GM23338 (cell line): ENCODE measurements around the gene PYY. TPM values are rescaled to one million over a fixed set of nuclear protein-coding genes. Genes with fewer than 3 reads are reported as not detected.

ENCODE experiments used
- ATAC-seq: fragments of 200-7000 bp; cut with Tn5 transposase; 3 replicates; pipeline ENCODE4 v1.9.1; 2020
- DNase-seq: peaks from one replicate; pipeline ENCODE4 v3.0.0-alpha.2; 2015; ENCODE audit warnings: low spot score
- H2AFZ ChIP-seq: fragments of 200-600 bp; sonication (generic); 2 replicates; pipeline ENCODE4 v1.8.0; 2016; ENCODE audit warnings: antibody characterized with exemption, mild to moderate bottlenecking, moderate library complexity
- H3F3A ChIP-seq: fragments of 200-600 bp; sonication (generic); replicated peaks from 2 replicates; pipeline ENCODE4 v1.8.0; 2017; ENCODE audit warnings: antibody characterized with exemption, mixed run types, low read depth
- H3K27ac ChIP-seq: fragments of 200-600 bp; sonication (generic); 2 replicates; pipeline ENCODE4 v1.6.1; 2016; ENCODE audit warnings: low read depth
- H3K27me3 ChIP-seq: fragments of 200-600 bp; sonication (generic); 2 replicates; pipeline ENCODE4 v1.8.0; 2016; ENCODE audit warnings: mild to moderate bottlenecking, mixed run types, moderate library complexity; ENCODE audit not compliant: insufficient read depth
- H3K36me3 ChIP-seq: fragments of 200-600 bp; sonication (generic); 2 replicates; pipeline ENCODE4 v1.8.0; 2016; ENCODE audit warnings: mild to moderate bottlenecking; ENCODE audit not compliant: insufficient read depth
- H3K4me1 ChIP-seq: fragments of 200-600 bp; sonication (generic); 2 replicates; pipeline ENCODE4 v1.8.0; 2016; ENCODE audit warnings: mild to moderate bottlenecking, moderate library complexity; ENCODE audit not compliant: insufficient read depth
- H3K4me2 ChIP-seq: fragments of 200-600 bp; sonication (generic); 2 replicates; pipeline ENCODE4 v1.7.1; 2017; ENCODE audit warnings: mixed run types
- H3K4me3 ChIP-seq: fragments of 200-600 bp; sonication (generic); 2 replicates; pipeline ENCODE4 v1.6.1; 2016; ENCODE audit warnings: mixed run types
- H3K79me2 ChIP-seq: fragments of 200-600 bp; sonication (generic); replicated peaks from 2 replicates; pipeline ENCODE4 v1.8.0; 2017; ENCODE audit warnings: mild to moderate bottlenecking; ENCODE audit not compliant: insufficient read depth
- H3K9me2 ChIP-seq: fragments of 200-600 bp; sonication (generic); 2 replicates; pipeline ENCODE4 v1.8.0; 2017; ENCODE audit not compliant: insufficient read depth
- H4K20me1 ChIP-seq: fragments of 200-600 bp; sonication (generic); replicated peaks from 2 replicates; pipeline ENCODE4 v1.8.0; 2017; ENCODE audit warnings: mild to moderate bottlenecking; ENCODE audit not compliant: insufficient read depth
- H3K27ac Mint-ChIP-seq: 2 replicates; pipeline ENCODE4 v1.8.0; 2020; ENCODE audit warnings: inconsistent platforms, mild to moderate bottlenecking, moderate library complexity, mixed read lengths
- H3K27me3 Mint-ChIP-seq: 3 replicates; pipeline ENCODE4 v1.8.0; 2022; ENCODE audit warnings: low read depth, mild to moderate bottlenecking, moderate library complexity, mixed read lengths, inconsistent platforms; ENCODE audit not compliant: insufficient read depth, poor library complexity
- H3K36me3 Mint-ChIP-seq: 3 replicates; pipeline ENCODE4 v1.8.0; 2021; ENCODE audit warnings: low read depth, mild to moderate bottlenecking, inconsistent platforms, moderate library complexity, mixed read lengths
- H3K4me1 Mint-ChIP-seq: 3 replicates; pipeline ENCODE4 v1.8.0; 2020; ENCODE audit warnings: mild to moderate bottlenecking, inconsistent platforms, mixed read lengths
- H3K4me3 Mint-ChIP-seq: 3 replicates; pipeline ENCODE4 v1.8.0; 2021; ENCODE audit warnings: moderate library complexity, mild to moderate bottlenecking, inconsistent platforms, mixed read lengths
- H3K9me3 Mint-ChIP-seq: 3 replicates; pipeline ENCODE4 v1.8.0; 2020; ENCODE audit warnings: moderate library complexity, mild to moderate bottlenecking, inconsistent platforms, mixed read lengths
- CREB1 ChIP-seq: fragments of 250-450 bp; sonication (Bioruptor Pico); IDR thresholded peaks from 2 replicates; pipeline ENCODE4 v1.5.0; 2020; ENCODE audit warnings: low read depth, mild to moderate bottlenecking, moderate library complexity
- CTCF ChIP-seq, 2 experiments: fragments of 200-600 bp in 1 of 2; sonication (generic) in 1 of 2; conservative IDR thresholded peaks; 2 replicates each; pipeline versions ENCODE4 v1.5.1 to v1.6.1; 2016 to 2017; ENCODE audit warnings: antibody characterized with exemption in 2 of 2, low read depth in 2 of 2, mild to moderate bottlenecking in 2 of 2, moderate library complexity in 1 of 2
- ETS1 ChIP-seq: IDR thresholded peaks from 2 replicates; pipeline ENCODE4 v1.6.1; 2016; ENCODE audit warnings: antibody characterized with exemption
- EZH2 ChIP-seq: fragments of 200-600 bp; sonication (generic); IDR thresholded peaks from one replicate; pipeline ENCODE4 v1.8.0; 2017; ENCODE audit warnings: antibody characterized with exemption, mild to moderate bottlenecking, low read depth; ENCODE audit not compliant: unreplicated experiment
- EZH2phosphoT487 ChIP-seq: fragments of 200-600 bp; sonication (generic); IDR thresholded peaks from one replicate; pipeline ENCODE4 v1.8.1; 2018; ENCODE audit warnings: antibody characterized with exemption; ENCODE audit not compliant: unreplicated experiment
- JUNB ChIP-seq: IDR thresholded peaks from one replicate; pipeline ENCODE4 v1.6.1; 2016; ENCODE audit warnings: antibody characterized with exemption; ENCODE audit not compliant: unreplicated experiment
- NANOG ChIP-seq: IDR thresholded peaks from 2 replicates; pipeline ENCODE4 v1.6.1; 2016; ENCODE audit warnings: antibody characterized with exemption, borderline replicate concordance
- POLR2AphosphoS5 ChIP-seq: IDR thresholded peaks from 2 replicates; pipeline ENCODE4 v1.6.1; 2016; ENCODE audit warnings: antibody characterized with exemption, low read depth
- REST ChIP-seq: IDR thresholded peaks from one replicate; pipeline ENCODE4 v1.6.1; 2018; ENCODE audit warnings: antibody characterized with exemption; ENCODE audit not compliant: unreplicated experiment
- STAT1 ChIP-seq: IDR thresholded peaks from one replicate; pipeline ENCODE4 v1.6.1; 2016; ENCODE audit warnings: antibody characterized with exemption; ENCODE audit not compliant: unreplicated experiment
- ZNF114 ChIP-seq: fragments of 250-450 bp; sonication (Bioruptor Pico); IDR thresholded peaks from 2 replicates; pipeline ENCODE4 v1.5.0; 2020; ENCODE audit warnings: mild to moderate bottlenecking, moderate library complexity
- ZNF331 ChIP-seq: fragments of 250-450 bp; sonication (Bioruptor Pico); IDR thresholded peaks from 2 replicates; pipeline ENCODE4 v1.5.0; 2020; ENCODE audit warnings: low read depth, mild to moderate bottlenecking, moderate library complexity
- ZNF462 ChIP-seq: fragments of 250-450 bp; sonication (Bioruptor Pico); IDR thresholded peaks from 2 replicates; pipeline ENCODE4 v1.5.0; 2020; ENCODE audit warnings: mild to moderate bottlenecking, moderate library complexity
- polyA plus RNA-seq: library from polyadenylated mRNA; unstranded; fragments of >200 nt; fragmentation: Nextera tagmentation; extraction: Ambion mirVana; gene quantifications from 2 replicates; pipeline ENCODE4 v1.2.1, GENCODE V29; 2016
- total RNA-seq: library from RNA; depleted of rRNA; stranded (reverse); fragments of >200 nt; shearing (Covaris generic); gene quantifications from 2 replicates; pipeline ENCODE4 v1.2.3, GENCODE V29; 2014

Gene PYY
- total and polyA plus RNA-seq, 2 experiments from 2014 or later, result 0.56 to 8.5 TPM

GRCh38 chr17:43979011-43979410, 25.3 kb upstream of the PYY start:
- H3K27me3 Mint-ChIP-seq, result peaks cover 18% of the 10 kb centered on the region
- H3K36me3 Mint-ChIP-seq, result no peaks in the 10 kb centered on the region
- Histone ChIP-seq H3K4me2 (no peak overlapping the region), H3K9me2 (no peaks in the 10 kb centered on the region), H3K27ac (no peak overlapping the region), H3K79me2 (no peaks in the 10 kb centered on the region), H3F3A (0 out of 2 replicates have a peak, but pooled peaks cover 3% of the 10 kb centered on the region), H3K4me3 (no peak overlapping the region), H4K20me1 (no peaks in the 10 kb centered on the region), H3K36me3 (no peaks in the 10 kb centered on the region), H3K4me1 (no peaks in the 10 kb centered on the region; the same call in 1 of the 2 replicates), H2AFZ (no peak overlapping the region), H3K27me3 (peaks cover 24% of the 10 kb centered on the region)
- no peaks in the 10 kb centered on the region for H3K4me1 Mint-ChIP-seq
- H3K27ac Mint-ChIP-seq, result no peak overlapping the region
- no peak overlapping the region for H3K4me3 Mint-ChIP-seq
- no peak for TF ChIP-seq ZNF462
- no peak for TF ChIP-seq STAT1
- no peak for TF ChIP-seq ZNF331
- TF ChIP-seq CREB1, result no peak
- no peak for TF ChIP-seq EZH2phosphoT487
- no peak for TF ChIP-seq NANOG
- TF ChIP-seq ETS1, result no peak
- TF ChIP-seq REST, result no peak
- TF ChIP-seq CTCF (conservative IDR thresholded peaks at IDR 0.05; ENCODE audit: low read depth in 2 of 2), result no peak
- TF ChIP-seq JUNB, result no peak
- no peak for TF ChIP-seq EZH2
- no peak for TF ChIP-seq ZNF114 (CRISPR knock-in tag)
- TF ChIP-seq POLR2AphosphoS5, result no peak
- ATAC-seq (no peak), DNase-seq (no peak)
- H3K9me3 Mint-ChIP-seq, result no peaks in the 10 kb centered on the region
